GM18870 (cell line): Measurements from ENCODE around the gene MAD1L1.
"Not testable (repeated sequence)": the region's sequence is repeated elsewhere in the genome, so short reads cannot be mapped to it uniquely, and the experiment has no call there.

ENCODE experiments used
- ATAC-seq: cut with Tn5 transposase; IDR thresholded peaks from one replicate; pipeline ENCODE4 v1.9.1; 2021; ENCODE audit warnings: moderate library complexity; ENCODE audit not compliant: unreplicated experiment

MAD1L1 gene

DNA sequence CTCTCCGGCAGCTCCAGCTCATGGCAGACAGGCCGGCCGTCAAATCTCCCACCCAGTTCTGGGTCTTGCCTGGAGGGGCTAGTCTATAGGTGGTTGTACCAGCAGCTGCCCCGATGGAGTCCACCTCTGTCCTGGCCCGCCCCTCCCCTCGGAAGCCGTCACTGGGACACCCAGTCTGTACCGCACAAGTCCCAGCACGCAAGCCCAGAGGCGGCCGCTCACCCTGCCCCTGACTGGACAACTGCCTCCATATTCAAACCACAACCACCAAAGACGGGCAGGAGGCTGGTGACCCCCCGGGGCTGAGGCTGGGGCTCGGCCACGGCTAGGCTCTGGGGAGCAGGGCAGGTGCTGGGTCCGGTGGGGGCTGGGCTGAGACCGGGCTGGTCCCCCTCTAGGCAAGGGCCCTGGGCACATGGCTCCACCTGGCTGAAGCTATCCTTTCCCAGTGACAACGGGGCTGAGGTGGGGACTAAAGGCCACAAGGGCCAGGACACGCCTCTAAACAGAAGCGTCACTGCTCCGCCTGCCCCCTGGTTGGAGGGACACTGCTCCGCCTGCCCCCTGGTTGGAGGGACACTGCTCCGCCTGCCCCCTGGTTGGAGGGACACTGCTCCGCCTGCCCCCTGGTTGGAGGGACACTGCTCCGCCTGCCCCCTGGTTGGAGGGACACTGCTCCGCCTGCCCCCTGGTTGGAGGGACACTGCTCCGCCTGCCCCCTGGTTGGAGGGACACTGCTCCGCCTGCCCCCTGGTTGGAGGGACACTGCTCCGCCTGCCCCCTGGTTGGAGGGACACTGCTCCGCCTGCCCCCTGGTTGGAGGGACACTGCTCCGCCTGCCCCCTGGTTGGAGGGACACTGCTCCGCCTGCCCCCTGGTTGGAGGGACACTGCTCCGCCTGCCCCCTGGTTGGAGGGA, 371.6 kb downstream of the MAD1L1 start:
- ATAC-seq: not testable (repeated sequence)

DNA sequence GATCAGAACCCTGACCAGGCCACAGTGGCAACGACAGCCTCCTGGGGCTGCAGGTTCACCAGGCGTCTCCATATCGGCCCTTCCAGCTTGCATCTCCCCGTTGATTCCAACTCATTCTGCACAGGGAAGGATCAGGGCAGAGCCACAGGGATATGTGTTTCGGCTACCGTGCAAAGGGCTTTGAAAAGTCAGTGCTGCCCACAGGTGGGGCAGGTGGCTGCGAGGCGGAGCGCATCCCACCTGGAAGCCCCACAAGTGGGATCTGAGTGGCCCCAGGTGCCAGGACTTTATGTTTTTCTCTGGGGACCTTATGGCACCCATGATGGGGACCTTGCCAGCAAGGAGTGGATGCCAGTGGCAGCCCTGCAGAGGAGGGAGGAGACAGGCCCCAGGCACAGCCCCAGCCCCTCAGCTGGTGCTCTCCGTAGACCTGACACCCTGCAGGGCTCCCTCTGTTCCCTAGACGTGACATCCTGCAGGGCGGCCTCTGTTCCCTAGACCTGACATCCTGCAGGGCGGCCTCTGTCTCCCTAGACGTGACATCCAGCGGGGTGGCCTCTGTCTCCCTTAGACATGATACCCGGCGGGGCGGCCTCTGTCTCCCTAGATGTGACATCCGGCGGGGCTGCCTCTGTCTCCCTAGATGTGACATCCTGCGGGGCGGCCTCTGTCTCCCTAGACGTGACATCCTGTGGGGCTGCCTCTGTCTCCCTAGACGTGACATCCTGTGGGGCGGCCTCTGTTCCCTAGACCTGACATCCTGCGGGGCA, 373.3 kb downstream of the MAD1L1 start:
- no peak for ATAC-seq

DNA sequence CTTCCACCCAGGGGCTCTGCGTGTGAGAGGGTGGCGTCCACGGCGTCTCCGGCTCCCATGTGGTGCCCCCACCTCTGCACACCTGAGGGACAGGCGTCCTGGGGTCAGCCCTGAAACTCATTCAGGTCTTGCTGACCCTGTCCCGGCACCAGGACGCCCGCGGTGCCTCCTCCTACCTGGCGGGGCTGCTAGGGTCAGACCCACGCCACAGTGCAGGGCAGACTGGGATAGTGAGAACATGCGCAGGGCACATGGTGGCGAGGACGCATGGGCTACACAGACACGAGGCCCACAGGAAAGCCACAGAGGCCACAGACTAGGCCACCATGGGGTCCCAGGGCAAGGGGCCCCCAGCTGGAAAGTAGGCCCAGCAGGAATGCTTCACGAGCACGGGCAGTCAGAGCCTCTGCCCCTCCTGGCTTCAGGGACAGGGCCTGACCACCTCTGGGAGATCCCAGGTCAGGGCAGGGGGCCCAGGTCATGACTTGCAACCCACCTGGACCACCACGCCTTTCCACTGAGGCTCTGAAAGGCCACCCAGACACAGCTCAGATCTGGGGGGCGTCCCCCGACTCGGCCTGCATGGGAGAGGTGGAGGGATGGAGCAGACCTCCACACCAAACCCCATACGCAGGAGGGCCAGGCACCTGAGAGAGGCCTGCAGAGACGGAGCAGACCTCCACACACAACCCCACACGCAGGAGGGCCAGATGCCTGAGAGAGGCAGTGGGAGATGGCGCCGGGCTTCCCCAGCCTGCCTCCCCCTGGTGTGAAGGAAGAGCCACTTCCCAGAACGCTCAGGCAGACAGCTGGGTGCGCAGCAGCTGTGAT, 374.1 kb downstream of the MAD1L1 start:
- no peak for ATAC-seq

DNA sequence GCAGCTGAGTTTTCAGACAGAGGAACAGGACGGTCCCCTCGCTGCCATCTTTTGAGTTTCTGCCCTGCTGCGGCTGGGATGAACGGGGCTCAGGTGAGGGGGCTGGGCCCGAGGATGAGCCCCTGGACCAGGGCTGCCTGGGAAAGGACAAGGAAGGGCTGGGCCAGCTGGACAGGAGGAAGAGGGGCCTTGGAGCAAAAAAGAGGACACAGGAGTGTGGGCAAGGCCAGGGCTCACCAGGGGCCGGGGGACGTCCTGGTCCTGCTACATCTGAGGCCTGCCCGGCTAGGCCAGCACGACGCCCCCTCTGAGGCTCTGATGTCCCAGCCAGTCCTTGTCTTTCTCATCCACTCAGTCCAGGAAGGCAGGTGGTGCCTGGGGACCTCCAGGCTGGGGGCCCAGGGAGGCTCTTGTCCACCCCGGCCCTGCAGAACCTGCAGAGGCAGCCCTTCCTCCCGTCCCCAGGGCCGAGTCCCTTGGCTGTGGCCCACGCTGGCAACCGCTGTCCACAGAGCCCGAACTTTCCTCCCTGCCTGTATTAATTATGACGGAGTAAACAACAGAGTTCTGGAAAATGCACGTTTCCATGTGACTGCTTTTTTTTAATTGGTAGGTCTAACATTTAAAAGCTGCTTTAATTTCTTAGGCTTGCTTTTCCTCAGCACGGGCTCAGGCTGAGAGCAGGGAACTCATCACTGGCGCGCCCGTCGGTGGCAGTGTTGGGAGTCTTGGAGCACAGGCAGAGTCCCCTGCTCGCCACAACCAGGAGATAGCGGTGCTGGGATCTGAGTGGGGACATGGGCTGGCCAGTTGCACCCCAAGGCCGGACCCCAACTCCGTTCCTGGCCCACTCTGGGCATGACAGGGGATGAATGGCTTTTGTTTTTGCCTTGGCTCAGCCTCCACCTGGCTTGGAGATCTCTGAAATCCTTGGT, 375.0 kb downstream of the MAD1L1 start:
- ATAC-seq: no peak

DNA sequence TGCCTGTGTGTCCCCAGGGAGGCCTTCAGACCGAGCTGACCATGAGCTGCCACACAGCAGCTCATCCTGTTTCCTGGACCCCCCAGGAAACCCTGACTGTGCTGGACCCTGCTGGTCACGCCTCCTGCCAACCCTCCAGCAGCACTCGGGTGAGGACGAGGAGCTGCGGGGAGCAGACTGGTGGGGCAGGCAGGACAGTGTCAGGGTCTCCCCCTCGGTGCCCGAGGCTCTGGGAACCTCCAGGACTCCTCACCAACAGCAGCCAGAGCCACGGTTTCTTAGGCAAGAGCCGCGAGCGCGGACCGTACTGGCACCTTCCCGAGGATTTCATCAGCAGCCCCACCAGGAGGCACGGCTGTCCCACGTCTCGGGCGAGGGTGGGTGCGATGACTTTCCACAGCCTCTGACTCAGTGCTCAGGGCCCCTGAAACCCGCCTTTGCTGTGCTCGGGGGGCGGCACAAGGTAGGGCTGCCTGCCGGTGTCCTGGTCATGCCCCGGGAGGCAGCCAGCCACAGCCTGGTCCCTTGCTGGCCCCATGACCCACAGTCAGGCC, 375.8 kb downstream of the MAD1L1 start:
- ATAC-seq: no peak

DNA sequence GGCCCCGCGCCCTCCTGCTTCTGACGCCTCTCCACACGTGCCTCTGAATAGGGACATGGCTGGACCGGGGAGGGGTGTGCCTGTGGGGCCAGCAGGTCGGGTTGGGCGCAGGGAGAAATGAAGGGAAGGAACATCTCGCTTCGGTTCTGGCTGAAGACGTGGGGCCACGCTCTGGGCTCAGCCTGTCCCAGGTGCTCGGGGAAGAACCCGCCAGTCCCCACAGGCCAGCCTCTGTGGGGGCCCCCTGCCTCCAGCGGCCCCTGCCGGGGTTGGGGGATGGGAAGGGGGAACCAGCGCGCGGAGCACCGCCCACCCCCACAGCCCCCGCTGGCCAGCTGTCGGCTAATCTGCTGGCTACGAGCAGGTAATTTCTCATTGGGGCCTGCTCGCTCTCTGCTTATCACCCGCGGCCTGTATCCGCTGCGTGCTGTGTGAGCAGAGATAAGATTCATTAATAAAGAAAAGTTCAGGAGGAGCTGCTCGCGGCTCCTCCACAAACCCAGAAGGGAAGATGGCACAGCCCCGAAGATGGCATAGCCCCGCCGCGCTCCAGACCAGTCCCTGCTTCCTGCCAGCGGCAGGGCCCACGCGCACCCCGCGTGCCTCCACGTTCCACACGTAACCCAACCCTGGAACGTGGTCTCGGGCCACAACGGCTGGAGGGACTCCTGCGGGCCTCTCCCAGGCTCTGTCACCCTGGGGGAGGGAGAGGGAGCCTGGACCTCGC, 376.4 kb downstream of the MAD1L1 start:
- no peak for ATAC-seq

DNA sequence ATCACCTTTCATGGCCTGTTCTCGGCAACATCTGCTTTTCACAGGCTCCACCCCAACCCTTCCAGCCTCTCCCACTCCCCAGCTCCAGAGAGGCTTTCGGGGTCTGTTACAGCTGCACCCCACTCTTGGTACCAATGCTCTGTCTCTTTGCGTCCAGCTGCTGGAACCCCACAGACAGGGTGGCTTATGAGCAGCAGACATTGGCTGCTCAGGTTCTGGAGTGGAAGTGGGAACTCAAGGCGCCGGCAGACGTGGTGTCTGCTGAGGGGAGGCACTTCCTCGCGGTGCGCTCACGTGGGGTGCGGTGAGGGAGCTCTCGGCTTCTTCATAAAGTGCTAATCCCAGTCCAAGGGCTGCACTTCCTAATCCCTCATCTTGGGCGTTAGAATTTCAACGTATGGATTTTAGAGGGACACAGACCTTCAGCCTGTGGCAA, 377.0 kb downstream of the MAD1L1 start:
- no peak for ATAC-seq

DNA sequence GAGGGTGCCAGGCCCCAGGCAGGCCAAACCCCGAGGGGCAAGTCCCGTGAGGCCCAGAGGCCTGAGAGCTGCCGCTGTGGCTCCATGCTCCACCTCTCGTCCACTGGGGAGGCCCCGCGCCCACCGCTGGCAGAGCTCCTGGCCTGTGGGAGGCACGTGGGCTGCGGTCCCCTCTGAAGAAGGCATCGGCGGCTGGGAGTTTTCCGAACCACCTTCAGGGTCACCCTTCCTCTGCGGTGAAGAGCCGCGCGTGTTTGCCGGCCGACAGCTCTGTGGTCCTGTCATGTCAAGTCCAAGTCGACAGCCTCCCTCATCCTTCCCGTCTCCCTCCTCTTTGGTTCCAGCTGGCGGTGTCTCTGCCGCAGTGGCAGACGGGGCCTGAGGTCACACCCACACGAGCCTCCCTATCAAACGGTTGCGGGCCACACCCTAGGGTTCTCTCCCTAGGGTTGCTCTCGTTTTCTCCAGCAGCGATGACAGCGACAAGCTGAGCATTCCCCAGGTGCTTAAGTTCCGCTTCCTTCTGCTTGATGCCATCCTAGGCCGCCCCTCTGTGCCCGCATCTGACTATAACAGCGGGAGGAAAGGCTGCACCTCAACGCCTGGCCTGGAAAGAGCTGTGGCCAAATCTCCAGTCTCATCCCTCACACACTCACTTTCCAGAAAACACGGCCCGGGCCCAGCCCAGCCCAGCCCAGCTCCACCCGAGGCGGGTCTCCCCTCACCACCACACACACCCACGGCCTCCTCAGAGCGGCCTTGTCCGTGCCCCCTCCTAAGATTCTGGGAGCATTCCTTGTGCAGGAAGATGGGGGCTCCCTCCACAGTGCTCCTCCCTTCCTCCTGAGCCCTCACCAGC, 377.6 kb downstream of the MAD1L1 start:
- ATAC-seq: no peak

DNA sequence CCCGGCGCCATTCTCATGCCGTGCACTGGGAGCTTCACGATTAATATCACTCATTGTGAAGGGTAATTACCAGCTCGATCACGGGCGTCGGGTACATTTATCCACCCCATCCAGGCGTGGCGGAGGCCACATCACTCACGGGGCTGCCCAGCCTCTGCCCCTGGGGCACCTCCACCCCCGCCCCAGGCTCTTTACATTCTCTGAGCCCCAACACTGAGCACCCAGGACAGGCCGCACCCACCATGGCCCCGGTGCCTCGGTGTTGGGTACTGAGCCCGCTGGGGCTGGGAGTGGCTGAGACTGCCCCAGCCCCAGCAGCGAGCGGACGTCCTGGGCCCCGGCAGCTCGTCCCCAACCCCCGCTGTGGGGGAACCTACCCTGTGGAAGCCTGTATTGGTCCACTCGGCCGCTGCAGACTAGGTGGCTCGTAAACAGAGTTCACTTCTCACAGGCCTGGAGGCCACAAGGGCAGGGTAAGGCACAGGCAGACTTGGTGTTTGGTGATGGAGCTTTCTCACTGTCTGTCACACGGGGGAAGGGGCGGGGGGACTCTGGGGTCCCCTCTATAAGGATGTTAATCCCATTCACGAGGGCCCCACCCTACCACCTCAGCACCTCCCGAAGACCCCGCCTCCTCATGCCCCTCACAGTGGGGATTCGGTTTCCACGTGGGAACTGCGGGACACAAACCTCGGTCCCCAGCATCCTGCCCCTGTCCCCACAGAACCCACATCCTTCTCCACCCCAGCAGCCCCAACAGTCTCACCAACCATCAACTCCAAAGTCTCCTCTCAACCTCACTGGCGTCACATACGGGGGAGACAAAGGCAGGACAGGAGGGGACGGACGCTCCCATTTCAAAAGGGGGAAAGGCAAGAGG, 378.5 kb downstream of the MAD1L1 start:
- no peak for ATAC-seq

DNA sequence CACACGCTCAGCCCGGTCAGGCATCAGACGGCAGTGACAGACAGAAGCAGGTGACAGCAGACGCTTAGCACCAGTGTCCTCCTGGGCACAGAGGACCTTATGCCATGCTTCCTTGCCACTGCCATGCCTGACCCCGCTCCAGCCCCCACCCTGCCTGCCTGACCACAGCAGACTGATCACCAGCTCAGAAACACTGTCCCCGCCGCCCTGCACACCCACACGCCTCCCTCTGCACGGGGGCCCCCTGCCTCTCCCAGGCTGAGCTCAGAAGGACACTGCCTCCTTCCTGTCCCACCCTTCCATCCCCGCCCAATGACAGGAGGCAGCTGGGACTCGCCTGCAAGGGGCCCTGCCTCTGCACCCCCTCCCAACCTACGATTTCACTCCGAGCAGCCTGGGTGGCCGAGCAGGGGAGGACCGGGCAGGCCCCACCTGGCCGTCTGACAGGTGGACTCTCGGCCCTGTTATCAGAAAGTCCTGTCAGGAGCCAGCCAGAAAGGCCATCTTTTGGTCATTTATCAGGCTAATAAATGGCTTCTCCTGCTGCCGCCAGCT, 379.2 kb downstream of the MAD1L1 start:
- ATAC-seq: no peak

DNA sequence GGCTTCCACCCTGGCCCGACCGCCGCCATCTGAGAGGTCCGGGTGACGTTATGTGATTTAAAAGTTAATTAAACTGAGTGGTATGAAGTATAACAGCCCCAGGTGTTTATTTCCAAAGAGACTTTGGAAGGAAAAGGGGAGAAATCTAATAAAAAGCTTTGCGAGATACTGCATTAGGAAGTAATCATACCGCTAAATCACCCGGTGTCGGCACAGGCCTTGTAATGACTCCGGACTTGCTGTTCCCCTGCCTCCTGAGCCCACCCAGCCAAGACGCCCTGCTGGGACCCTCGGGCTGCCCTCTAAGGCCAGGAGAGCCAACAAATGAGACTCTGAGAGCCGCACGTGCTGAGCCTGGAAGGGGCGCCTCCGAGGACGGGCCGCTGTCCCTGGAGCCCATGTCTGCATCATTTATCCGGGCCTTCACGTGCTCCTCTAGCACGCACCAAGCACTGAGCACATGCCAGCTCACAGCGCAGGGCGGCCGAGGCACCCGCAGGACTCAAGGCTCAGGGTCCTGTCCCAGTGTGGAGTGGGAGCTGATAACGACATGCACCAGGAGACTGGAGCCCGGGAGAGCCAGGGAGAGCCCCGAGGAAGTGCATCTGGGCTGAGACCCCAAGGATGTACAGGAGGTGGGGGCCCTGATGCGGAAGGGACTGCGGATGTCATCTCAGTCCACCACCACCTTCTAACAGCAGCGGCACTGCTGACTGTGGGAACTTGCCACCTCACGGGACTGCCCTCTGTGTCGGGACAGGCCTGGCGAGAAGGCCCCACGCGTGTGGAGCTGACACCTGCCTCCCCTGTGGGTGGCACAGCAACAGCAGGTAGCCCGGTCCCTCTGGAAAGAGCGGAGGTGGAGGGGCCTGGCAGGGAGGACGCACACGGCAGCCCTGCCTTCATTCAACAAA, 380.0 kb downstream of the MAD1L1 start:
- ATAC-seq: no peak

DNA sequence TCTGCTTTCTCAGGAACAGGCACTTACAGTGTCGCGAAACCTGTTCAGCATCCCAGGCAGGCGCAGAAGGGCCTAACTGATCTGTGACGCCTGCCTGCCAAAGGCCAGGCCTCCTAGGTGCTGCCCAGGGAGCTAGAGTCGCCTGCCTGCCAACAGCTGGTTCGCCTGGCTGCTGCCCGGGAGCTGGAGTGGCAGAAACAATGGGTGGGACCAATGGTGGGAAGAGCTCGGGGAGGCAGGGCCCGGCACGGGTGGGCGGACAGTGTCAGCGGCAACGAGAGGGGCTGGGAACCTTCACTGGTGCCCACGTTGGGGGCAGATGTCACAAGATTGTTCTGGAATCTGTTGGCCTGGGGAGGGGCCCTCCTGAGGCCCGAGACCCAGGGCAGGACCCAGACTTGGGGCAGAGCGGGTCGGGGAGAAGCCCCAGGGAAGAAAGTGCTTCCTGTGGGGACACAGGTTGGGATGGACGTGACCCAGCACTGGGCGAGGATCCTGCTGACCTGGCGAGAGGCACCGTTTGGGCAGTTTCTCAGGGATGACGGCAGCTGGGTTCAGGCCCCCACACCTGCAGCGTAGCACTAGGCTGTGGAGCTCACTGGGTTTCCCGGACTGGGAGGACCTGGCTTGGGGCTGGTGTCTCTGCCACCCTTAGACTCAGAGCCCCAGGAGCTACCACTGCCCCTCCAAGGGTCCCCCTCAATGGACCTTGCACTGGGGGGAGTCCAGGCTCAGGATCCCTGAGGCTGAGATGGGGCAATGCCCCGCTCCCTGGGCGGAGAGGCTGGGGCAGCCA, 380.8 kb downstream of the MAD1L1 start:
- no peak for ATAC-seq

DNA sequence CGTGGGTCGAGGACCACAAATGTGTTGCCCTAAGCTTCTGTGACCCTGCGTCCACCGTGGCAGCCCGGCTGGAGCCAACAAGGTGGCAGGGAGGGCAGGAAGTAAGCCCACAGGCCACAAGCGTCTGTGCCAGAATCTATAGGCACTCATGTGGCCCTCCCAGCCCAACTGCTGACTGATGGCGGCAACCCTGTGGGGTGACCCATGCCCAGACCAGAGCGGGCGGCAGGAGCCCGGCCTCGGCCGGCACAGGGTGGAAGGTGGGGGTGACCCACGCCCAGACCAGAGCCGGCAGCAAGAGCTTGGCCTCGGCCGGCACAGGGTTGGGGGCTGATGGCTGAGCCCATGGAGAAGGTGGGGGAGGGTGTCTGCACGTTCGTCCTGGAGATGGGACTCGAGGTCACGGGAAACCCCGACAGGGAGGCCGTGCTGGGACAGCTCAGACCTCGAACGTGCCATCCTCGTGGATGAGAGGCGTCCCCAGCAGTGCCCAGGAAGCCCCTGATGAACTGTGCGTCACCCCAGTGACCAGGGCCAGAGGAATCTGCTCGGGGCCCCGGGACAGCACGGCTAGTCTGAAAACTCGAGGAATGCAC, 381.7 kb downstream of the MAD1L1 start:
- ATAC-seq: no peak

DNA sequence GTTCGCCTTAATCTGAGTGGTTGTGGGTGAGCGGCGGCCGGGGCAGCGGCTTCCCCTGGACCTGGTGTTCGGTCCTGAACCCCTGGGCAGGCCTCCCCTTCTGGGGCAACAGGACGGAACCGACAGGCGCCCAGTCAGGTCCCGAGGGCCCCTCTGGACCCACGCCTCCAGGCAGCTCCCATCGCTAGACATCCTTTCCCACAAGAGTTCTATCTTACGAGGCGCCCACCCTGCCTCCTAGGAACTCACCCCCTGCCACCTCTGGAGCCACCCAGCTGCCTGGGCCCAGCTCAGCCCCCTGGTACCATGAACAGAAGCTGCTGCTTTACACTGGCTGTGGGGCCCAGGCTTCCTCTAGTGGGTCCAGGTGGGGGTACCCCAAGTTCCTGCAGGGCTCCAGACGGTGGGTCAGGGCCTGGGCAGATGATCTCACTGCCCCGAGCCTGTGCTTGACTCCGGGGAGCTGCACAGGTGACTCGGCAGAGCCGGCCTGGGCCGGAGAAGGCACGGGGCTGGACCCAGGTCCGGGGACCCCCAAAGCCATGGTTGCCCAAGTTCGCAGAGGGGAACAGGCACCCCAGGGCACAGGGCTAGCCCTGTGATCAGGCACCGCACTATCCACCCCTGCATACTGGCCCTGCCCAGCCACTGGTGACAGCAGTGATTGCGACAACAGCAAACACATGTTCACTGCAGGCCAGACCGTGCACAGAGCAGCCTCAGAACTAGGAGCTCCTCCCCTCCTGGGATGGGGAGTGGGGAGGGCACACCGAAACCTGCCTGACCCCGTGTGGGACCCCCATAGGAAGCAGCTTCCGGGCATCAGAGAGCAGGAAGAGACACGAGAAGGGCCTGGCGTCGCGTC, 382.4 kb downstream of the MAD1L1 start:
- no peak for ATAC-seq
